HFFc6 (cell line): ENCODE results near the gene PLXDC2. TPM values are rescaled to one million over a fixed set of nuclear protein-coding genes. Genes with fewer than 3 reads are reported as not detected.

Experiments used
- DNase-seq: peaks from one replicate; pipeline ENCODE4 v3.0.0-alpha.2; 2018
- H3K27ac Mint-ChIP-seq: 2 replicates; pipeline ENCODE4 v1.8.0; 2020; ENCODE audit warnings: mild to moderate bottlenecking, mixed read lengths
- H3K27me3 Mint-ChIP-seq: 2 replicates; pipeline ENCODE4 v1.8.0; 2021; ENCODE audit warnings: mild to moderate bottlenecking, moderate library complexity, mixed read lengths; ENCODE audit not compliant: insufficient read depth
- H3K36me3 Mint-ChIP-seq: 2 replicates; pipeline ENCODE4 v1.8.0; 2021; ENCODE audit warnings: low read depth, mixed read lengths
- H3K4me1 Mint-ChIP-seq: 2 replicates; pipeline ENCODE4 v1.8.0; 2020; ENCODE audit warnings: low read depth, mixed read lengths
- H3K4me3 Mint-ChIP-seq: 2 replicates; pipeline ENCODE4 v1.8.0; 2020; ENCODE audit warnings: mild to moderate bottlenecking, moderate library complexity, mixed read lengths
- H3K9me3 Mint-ChIP-seq: 2 replicates; pipeline ENCODE4 v1.8.0; 2020; ENCODE audit warnings: mild to moderate bottlenecking, mixed read lengths
- total RNA-seq, 6 experiments: library from RNA; stranded (reverse); fragmentation: NEBNext Ultra II Directional; extraction: Animal tissue kit (Norgen Biotek cat#: 25700); gene quantifications; 2 replicates in 1 of 6; 3 replicates in 5 of 6; pipeline ENCODE4 v1.2.3, GENCODE V29; 2021
- TF ChIP-seq, protein P1 (sequence below): fragments of 200-600 bp; sonication (generic); IDR thresholded peaks from 2 replicates; pipeline ENCODE4 v1.5.0; 2021; ENCODE audit warnings: antibody characterized with exemption, mild to moderate bottlenecking

The PLXDC2 gene
- total RNA-seq, 6 experiments from 2014 or later: 0.17 to 2.3 (median 0.36) TPM

- Mint-ChIP-seq H3K27ac (no peak overlapping the region), H3K36me3 (peaks cover 14% of the 10 kb centered on the region; the same call in 1 of the 2 replicates), H3K9me3 (peaks cover 58% of the 10 kb centered on the region), H3K4me3 (no peak overlapping the region), H3K4me1 (no peaks in the 10 kb centered on the region), H3K27me3 (no peaks in the 10 kb centered on the region)
- DNase-seq: no peak
- TF ChIP-seq, protein P1, sequence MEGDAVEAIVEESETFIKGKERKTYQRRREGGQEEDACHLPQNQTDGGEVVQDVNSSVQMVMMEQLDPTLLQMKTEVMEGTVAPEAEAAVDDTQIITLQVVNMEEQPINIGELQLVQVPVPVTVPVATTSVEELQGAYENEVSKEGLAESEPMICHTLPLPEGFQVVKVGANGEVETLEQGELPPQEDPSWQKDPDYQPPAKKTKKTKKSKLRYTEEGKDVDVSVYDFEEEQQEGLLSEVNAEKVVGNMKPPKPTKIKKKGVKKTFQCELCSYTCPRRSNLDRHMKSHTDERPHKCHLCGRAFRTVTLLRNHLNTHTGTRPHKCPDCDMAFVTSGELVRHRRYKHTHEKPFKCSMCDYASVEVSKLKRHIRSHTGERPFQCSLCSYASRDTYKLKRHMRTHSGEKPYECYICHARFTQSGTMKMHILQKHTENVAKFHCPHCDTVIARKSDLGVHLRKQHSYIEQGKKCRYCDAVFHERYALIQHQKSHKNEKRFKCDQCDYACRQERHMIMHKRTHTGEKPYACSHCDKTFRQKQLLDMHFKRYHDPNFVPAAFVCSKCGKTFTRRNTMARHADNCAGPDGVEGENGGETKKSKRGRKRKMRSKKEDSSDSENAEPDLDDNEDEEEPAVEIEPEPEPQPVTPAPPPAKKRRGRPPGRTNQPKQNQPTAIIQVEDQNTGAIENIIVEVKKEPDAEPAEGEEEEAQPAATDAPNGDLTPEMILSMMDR: no peak
These were observed 201.7 kb downstream of the PLXDC2 start for GRCh38 chr10:20017961-20018360.

- Mint-ChIP-seq H3K4me3 (no peak overlapping the region), H3K4me1 (no peaks in the 10 kb centered on the region), H3K27me3 (no peaks in the 10 kb centered on the region), H3K9me3 (peaks cover 38% of the 10 kb centered on the region), H3K36me3 (peaks cover 6% of the 10 kb centered on the region; the same call in 1 of the 2 replicates), H3K27ac (no peak overlapping the region)
- DNase-seq: no peak
- TF ChIP-seq, protein P1: no peak
These were observed 204.4 kb downstream of the PLXDC2 start for GRCh38 chr10:20020677-20021076.

- TF ChIP-seq, protein P1: no peak
- no peak for DNase-seq
- no peak overlapping the region for H3K4me3 Mint-ChIP-seq
- no peaks in the 10 kb centered on the region for H3K4me1 Mint-ChIP-seq
- no peaks in the 10 kb centered on the region for H3K27me3 Mint-ChIP-seq
- H3K9me3 Mint-ChIP-seq: peaks cover 28% of the 10 kb centered on the region
- H3K27ac Mint-ChIP-seq: no peak overlapping the region
- no peaks in the 10 kb centered on the region for H3K36me3 Mint-ChIP-seq
These were observed 213.3 kb downstream of the PLXDC2 start for GRCh38 chr10:20029523-20029922.

GRCh38 chr10:20033476-20033875, 217.2 kb downstream of the PLXDC2 start:
- Mint-ChIP-seq H3K36me3 (no peaks in the 10 kb centered on the region), H3K27me3 (no peaks in the 10 kb centered on the region), H3K4me3 (no peak overlapping the region), H3K27ac (no peak overlapping the region), H3K9me3 (peaks cover 47% of the 10 kb centered on the region), H3K4me1 (no peaks in the 10 kb centered on the region)
- no peak for DNase-seq
- TF ChIP-seq, protein P1: no peak

GRCh38 chr10:20034732-20035131, 218.5 kb downstream of the PLXDC2 start:
- no peak for DNase-seq
- H3K27ac Mint-ChIP-seq: no peak overlapping the region
- H3K4me1 Mint-ChIP-seq: no peaks in the 10 kb centered on the region
- TF ChIP-seq, protein P1: no peak
- H3K9me3 Mint-ChIP-seq: peaks cover 45% of the 10 kb centered on the region
- no peak overlapping the region for H3K4me3 Mint-ChIP-seq
- no peaks in the 10 kb centered on the region for H3K27me3 Mint-ChIP-seq
- H3K36me3 Mint-ChIP-seq: no peaks in the 10 kb centered on the region

DNA sequence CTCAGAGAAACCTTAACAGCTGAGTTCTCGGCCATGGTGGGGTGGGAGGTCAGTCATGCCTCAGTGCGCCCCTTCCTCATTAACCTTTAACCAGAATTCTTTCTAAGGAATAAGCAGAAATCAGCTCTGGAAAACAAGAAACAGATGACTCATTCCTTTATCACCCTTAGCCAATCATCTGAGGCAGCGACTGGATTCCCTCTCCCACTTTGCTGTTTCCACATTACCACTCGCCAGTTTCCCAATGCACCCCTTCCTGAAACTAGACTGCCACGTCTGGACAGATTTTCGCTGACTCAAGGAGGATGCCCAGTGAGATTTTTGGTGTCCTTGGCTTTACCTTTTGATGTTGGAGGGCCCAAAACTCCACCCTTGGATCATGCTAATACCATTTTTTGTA, 223.8 kb downstream of the PLXDC2 start:
- H3K36me3 Mint-ChIP-seq: 0 out of 2 replicates have a peak, but pooled peaks cover 9% of the 10 kb centered on the region
- H3K27me3 Mint-ChIP-seq: no peaks in the 10 kb centered on the region
- H3K27ac Mint-ChIP-seq: no peak overlapping the region
- no peak for DNase-seq
- TF ChIP-seq, protein P1: no peak
- no peak overlapping the region for H3K4me3 Mint-ChIP-seq
- H3K9me3 Mint-ChIP-seq: peaks cover 48% of the 10 kb centered on the region
- no peaks in the 10 kb centered on the region for H3K4me1 Mint-ChIP-seq
